BE2C (cell line): ENCODE data around the gene MMD.

Experiments used
- DNase-seq: peaks from one replicate; pipeline ENCODE4 v3.0.0-alpha.2; 2020
- H3K27me3 ChIP-seq: fragments of 250-450 bp; sonication (Bioruptor Pico); 2 replicates; pipeline ENCODE4 v1.5.1; 2020; ENCODE audit warnings: mild to moderate bottlenecking
- H3K36me3 ChIP-seq: fragments of 250-450 bp; sonication (Bioruptor Pico); 2 replicates; pipeline ENCODE4 v1.5.1; 2020; ENCODE audit warnings: mild to moderate bottlenecking
- H3K4me1 ChIP-seq: fragments of 250-450 bp; sonication (Bioruptor Pico); 2 replicates; pipeline ENCODE4 v1.5.1; 2020
- H3K4me3 ChIP-seq: 2 replicates; pipeline ENCODE4 v1.5.1; 2011; ENCODE audit warnings: low read depth, low read length
- H3K9me3 ChIP-seq: fragments of 250-450 bp; sonication (Bioruptor Pico); 2 replicates; pipeline ENCODE4 v1.5.1; 2020
- TF ChIP-seq, protein P1 (sequence below): IDR thresholded peaks from 2 replicates; pipeline ENCODE4 v1.5.1; 2012; ENCODE audit warnings: mild to moderate bottlenecking, low read depth, low read length

Gene MMD

DNA sequence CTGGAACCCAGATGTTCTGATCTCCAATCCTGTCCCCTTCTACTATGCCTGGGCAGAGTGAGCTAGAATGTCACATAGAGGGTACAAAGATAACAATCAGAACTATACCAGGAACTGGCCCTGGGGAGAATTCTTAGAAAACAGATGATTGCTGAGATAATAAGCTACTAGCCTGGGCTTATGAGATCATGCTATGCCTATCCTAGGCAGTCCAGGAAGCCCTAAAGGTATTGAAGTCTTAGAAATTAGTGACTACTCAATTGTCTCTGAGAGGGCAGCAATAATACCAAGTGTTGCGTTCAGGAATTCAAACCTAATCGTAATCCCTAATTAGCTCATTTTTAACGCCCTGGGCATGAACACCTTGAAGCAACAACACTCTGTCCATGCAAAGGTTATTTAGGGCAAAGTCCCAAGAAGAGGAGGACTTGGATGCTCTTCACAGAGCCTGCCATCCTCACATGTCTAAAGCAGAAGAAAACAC, 77.1 kb downstream of the MMD start:
- Histone ChIP-seq H3K27me3 (no peaks in the 10 kb centered on the region), H3K36me3 (no peaks in the 10 kb centered on the region), H3K9me3 (no peaks in the 10 kb centered on the region), H3K4me1 (peaks cover 4% of the 10 kb centered on the region), H3K4me3 (no peak overlapping the region)
- TF ChIP-seq, protein P1, sequence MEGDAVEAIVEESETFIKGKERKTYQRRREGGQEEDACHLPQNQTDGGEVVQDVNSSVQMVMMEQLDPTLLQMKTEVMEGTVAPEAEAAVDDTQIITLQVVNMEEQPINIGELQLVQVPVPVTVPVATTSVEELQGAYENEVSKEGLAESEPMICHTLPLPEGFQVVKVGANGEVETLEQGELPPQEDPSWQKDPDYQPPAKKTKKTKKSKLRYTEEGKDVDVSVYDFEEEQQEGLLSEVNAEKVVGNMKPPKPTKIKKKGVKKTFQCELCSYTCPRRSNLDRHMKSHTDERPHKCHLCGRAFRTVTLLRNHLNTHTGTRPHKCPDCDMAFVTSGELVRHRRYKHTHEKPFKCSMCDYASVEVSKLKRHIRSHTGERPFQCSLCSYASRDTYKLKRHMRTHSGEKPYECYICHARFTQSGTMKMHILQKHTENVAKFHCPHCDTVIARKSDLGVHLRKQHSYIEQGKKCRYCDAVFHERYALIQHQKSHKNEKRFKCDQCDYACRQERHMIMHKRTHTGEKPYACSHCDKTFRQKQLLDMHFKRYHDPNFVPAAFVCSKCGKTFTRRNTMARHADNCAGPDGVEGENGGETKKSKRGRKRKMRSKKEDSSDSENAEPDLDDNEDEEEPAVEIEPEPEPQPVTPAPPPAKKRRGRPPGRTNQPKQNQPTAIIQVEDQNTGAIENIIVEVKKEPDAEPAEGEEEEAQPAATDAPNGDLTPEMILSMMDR, result no peak
- DNase-seq, result no peak

DNA sequence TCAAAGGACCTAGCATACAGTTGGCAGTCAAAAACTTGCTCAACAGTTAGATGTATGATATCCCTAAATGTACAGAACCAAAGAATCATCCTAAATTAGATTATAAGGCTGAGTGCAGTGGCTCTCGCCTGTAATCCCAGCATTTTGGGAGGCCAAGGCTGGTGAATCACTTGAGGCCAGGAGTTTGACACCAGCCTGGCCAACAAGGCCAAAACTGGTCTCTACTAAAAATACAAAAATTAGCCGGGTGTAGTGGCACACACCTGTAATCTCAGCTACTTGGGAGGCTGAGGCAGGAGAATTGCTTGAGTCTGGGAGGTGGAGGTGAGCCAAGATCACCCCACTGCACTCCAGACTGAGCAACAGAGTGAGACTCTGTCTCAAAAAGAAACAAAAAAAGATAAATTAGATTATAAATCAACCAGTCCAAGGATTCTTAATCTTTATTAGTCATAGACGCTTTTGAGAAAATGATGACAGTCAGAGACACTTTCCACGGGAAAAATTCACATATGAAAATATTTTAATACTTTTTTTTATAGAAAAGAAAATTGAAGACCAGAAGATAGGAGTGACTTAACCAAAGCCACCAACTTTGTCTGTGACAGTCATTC, 77.6 kb downstream of the MMD start:
- Histone ChIP-seq H3K9me3 (no peaks in the 10 kb centered on the region), H3K36me3 (no peaks in the 10 kb centered on the region), H3K4me3 (no peak overlapping the region), H3K4me1 (peaks cover 4% of the 10 kb centered on the region), H3K27me3 (no peaks in the 10 kb centered on the region)
- no peak for DNase-seq
- TF ChIP-seq, protein P1, result no peak

DNA sequence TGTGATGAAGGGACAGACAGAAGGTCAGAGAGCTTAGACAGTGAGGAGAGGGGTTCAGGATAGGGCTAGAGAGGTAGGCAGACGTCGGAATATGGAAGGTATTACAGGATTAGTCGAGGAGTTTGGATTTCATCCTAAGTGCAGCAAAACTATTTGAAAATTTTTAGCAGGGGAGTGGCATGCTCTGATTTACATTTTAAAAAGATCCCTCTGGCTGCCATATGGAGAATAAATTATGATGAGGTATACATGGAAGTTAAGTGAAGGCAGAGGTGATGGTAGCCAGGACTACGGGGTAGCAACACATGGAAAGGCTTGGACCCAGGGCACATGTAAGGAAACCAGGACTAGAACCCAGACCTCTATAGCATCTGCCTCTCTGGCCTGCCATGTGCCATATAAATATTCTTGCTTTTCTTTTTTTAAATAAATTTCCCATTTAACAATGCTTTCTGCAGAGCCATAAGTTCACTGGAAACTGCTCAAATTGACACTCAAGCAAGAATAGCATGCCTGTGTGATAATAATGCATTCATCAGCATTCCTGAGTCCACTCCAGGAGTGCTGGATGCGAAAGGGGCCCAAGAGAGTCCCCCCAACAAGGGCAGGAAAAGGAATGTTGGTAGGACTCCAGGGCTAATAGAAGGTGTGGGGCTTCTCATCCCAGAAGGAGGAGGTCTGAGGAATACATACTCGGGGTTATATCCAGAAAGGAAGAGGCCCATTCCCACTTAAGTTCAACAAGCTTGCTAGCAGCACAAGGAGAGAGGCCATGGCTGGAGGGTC, 78.6 kb downstream of the MMD start:
- H3K27me3 ChIP-seq, result no peaks in the 10 kb centered on the region
- DNase-seq, result no peak
- H3K36me3 ChIP-seq, result no peaks in the 10 kb centered on the region
- TF ChIP-seq, protein P1, result no peak
- H3K9me3 ChIP-seq, result no peaks in the 10 kb centered on the region
- H3K4me1 ChIP-seq, result peaks cover 4% of the 10 kb centered on the region
- no peak overlapping the region for H3K4me3 ChIP-seq
